Ascending aorta (tissue), 2 donors: Measurements from ENCODE around the gene KLHDC7B. TPM values are rescaled to one million over a fixed set of nuclear protein-coding genes. Genes with fewer than 3 reads are reported as not detected.

Source experiments
- DNase-seq, 2 donors: peaks; one replicate each; pipeline ENCODE4 v3.0.0-alpha.2; 2019; ENCODE audit warnings: low spot score in 2 of 2
- H3K27ac ChIP-seq, 2 donors: fragments of 200-600 bp; sonication (generic); one replicate each; pipeline ENCODE4 v1.5.1; 2016 to 2017; ENCODE audit warnings: mild to moderate bottlenecking in 1 of 2
- H3K27me3 ChIP-seq: fragments of 200-600 bp; sonication (generic); one replicate; pipeline ENCODE4 v1.5.1; 2017
- H3K36me3 ChIP-seq, 2 donors: fragments of 200-600 bp; sonication (generic); one replicate each; pipeline ENCODE4 v1.5.1; 2016
- H3K4me1 ChIP-seq, 2 donors: fragments of 200-600 bp; sonication (generic); one replicate each; pipeline ENCODE4 v1.5.1; 2016 to 2017; ENCODE audit warnings: mild to moderate bottlenecking in 1 of 2
- H3K4me3 ChIP-seq, 2 donors: fragments of 200-600 bp; sonication (generic); one replicate each; pipeline ENCODE4 v1.5.1; 2016 to 2017; ENCODE audit warnings: mild to moderate bottlenecking in 1 of 2
- H3K9me3 ChIP-seq, 2 donors: fragments of 200-600 bp; sonication (generic); one replicate each; pipeline ENCODE4 v1.5.1; 2016
- intact Hi-C: fragments of 100-400 bp; cut with DNase I; formaldehyde crosslinking; loops from one replicate; pipeline ENCODE4 v1.15.1; 2023
- total RNA-seq: library from RNA; depleted of rRNA; stranded (reverse); fragments of >200 nt; gene quantifications from one replicate; pipeline ENCODE4 v1.1.0, GENCODE V29; 2016
- TF ChIP-seq, protein P1 (sequence below), 3 experiments: fragments of 200-600 bp in 2 of 3; fragments of 450-650 bp in 1 of 3; sonication (generic) in 2 of 3; IDR thresholded peaks; one replicate each; pipeline ENCODE4 v1.5.1; 2016 to 2019; ENCODE audit warnings: antibody characterized with exemption in 3 of 3, mild to moderate bottlenecking in 1 of 3, moderate library complexity in 1 of 3

Gene KLHDC7B
- total RNA-seq, 1 donor from 2014 or later = not detected

DNA sequence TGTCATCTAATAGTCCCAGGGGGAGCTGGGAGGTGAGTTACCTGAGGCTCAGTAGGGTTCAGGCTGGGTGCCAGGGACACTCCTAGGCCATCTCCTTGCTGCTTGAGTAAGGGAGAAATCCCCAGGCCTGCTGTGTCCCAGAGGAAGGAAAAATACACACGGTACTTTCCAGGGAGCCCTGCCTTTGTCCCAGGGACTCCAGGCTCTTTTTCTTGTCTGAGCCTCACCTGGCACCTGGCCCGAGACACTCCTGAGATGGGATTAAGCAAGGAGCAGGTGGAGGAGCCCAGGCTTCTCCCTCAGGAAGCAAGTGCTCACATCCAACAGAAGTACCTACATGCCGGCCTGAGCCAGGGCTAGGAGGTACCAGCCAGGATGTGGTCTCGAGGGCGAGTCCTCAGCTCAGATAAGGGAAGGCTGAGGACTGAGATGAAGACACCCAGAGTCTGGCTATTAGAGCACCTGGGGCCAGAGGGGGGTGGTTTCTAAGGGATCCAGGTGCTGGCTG, 899 bp upstream of the KLHDC7B start:
- peaks cover 8 to 10% of the 10 kb centered on the region in 2 donors for H3K4me1 ChIP-seq
- no peak overlapping the region for H3K27ac ChIP-seq
- no peak overlapping the region for H3K4me3 ChIP-seq
- intact Hi-C loops = no loop called here
- TF ChIP-seq, protein P1, sequence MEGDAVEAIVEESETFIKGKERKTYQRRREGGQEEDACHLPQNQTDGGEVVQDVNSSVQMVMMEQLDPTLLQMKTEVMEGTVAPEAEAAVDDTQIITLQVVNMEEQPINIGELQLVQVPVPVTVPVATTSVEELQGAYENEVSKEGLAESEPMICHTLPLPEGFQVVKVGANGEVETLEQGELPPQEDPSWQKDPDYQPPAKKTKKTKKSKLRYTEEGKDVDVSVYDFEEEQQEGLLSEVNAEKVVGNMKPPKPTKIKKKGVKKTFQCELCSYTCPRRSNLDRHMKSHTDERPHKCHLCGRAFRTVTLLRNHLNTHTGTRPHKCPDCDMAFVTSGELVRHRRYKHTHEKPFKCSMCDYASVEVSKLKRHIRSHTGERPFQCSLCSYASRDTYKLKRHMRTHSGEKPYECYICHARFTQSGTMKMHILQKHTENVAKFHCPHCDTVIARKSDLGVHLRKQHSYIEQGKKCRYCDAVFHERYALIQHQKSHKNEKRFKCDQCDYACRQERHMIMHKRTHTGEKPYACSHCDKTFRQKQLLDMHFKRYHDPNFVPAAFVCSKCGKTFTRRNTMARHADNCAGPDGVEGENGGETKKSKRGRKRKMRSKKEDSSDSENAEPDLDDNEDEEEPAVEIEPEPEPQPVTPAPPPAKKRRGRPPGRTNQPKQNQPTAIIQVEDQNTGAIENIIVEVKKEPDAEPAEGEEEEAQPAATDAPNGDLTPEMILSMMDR (IDR thresholded peaks at IDR 0.05) = no peak
- DNase-seq = no peak
- H3K36me3 ChIP-seq = no peaks in the 10 kb centered on the region
- peaks cover 19% of the 10 kb centered on the region for H3K27me3 ChIP-seq
- no peaks in the 10 kb centered on the region for H3K9me3 ChIP-seq

DNA sequence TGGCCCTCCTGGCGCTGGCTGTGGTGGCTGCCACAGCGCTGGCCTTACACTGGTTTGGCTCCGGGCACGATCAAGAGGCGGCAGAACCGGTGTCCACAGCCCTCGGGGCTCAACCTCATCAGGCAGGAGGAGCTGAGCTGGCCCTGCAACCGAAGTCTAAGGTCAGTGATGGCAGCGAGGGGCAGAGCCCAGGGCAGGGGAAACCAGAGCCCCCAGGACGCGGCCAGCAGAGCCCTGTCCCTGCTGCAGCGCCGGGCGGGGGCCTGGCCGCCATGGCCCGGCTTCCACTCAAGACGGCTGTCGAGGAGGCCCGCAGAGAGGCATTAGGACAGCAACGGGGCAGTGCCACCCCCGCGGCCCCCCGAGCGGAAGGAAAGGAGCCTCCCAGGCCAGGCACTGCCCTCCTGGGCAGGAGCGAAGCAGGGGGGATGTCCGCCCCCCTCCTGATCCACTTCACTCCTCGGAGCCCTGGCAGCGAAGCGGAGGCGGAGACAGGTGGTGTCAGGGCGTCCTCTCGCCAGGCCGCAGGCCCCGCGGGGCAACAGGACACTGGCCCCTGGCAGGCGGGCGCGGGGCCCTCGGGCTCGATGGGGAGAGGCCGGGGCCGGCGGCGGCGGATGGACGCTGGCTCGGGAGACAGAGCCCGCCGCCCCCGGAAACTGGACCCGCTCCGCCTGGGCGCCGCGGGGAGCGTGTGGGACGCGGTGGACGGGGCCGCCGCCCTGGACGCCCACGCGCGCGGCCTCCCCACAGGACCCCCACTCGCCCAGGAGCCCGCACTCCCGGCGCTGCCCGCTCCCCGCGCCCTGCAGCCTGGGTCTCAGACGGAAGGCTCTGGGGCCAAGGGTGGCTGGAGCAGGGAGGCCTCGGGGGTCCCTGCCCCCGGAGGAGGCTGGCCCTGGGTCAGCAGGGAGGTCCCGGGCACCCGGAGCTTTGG, 895 bp downstream of the KLHDC7B start:
- TF ChIP-seq, protein P1 (IDR thresholded peaks at IDR 0.05) = no peak

DNA sequence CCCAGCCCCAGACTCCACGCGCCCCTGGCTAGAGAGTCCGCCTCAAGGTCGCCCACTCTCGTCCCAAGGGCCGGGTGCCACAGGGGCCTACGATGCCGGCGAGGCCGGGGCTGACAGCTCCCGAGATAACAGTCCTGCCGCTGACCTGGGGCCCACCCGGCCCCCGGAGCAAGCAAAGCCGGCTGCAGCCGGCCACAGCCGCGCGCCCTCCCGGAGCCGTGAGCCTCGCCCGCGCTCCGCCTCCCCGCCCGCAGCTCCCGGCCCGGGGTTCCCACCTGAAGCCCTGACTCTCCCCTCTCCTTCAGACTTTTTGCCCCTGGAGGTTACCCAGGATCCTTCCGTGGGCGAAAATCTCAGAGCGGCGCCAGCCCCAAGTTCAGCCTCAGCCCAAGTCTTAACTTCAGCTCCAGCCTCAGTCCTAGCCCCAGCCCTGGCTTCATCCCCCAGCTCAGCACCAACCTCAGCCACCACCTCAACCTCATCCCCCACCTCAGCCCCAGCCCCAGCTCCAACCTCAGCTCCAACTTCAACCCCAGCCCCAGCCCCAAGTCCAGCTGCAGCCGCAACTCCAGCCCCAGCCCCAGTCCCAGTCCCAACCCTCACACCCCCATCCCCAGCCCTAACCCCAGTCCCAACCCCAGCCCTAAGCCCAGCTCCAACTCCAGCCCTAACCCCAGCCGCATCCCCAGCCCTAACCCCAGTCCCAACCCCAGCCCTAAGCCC, 1.7 kb downstream of the KLHDC7B start:
- peaks cover 19% of the 10 kb centered on the region for H3K27me3 ChIP-seq
- peaks cover 8 to 10% of the 10 kb centered on the region in 2 donors for H3K4me1 ChIP-seq
- no peak for DNase-seq
- no peak overlapping the region for H3K27ac ChIP-seq
- no peaks in the 10 kb centered on the region for H3K36me3 ChIP-seq
- TF ChIP-seq, protein P1 (IDR thresholded peaks at IDR 0.05) = no peak
- H3K4me3 ChIP-seq = no peak overlapping the region
- intact Hi-C loops = no loop called here
- no peaks in the 10 kb centered on the region for H3K9me3 ChIP-seq

More for the DNA sequence above, 895 bp downstream of the KLHDC7B start:
- intact Hi-C loops = no loop called here
- DNase-seq = no peak
- H3K36me3 ChIP-seq = no peaks in the 10 kb centered on the region
- H3K4me3 ChIP-seq = no peak overlapping the region
- peaks cover 19% of the 10 kb centered on the region for H3K27me3 ChIP-seq
- no peak overlapping the region for H3K27ac ChIP-seq
- no peaks in the 10 kb centered on the region for H3K9me3 ChIP-seq
- H3K4me1 ChIP-seq = peaks cover 8 to 10% of the 10 kb centered on the region in 2 donors

DNA sequence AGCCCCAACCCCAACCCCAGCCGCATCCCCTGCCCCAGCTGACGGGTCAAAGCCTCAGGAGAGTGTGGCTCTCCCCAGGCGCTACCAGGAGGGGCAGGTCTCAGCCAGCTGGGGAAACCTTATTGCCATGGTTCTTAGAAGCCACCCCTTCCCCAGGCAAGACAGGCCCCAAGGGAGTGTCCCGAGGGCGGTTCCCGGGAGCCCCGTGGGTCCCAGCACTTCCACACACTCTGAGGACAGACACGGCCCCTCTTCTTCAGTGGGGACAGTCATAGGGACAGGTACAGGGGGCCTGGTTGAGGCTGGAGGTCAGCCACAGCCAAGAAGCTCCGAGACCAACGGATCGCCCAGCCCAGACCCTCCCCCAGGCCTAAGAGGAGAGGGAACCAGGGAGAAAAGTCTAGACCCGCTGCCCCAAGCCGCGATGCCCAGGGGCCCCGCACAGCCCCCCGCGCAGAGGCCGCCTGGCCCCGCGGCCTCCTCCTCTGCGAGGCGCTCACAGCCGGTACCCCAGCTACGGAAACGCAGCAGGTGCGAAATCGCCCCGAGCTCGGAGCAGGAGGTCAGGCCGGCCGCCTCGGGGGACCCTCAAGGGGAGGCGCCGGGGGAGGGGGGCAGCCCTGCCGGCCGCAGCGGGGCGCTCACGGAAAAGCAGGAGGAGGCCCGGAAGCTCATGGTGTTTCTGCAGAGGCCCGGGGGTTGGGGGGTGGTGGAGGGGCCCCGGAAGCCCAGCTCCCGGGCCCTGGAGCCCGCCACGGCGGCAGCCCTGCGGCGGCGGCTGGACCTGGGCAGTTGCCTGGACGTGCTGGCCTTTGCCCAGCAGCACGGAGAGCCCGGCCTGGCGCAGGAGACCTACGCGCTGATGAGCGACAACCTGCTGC, 2.6 kb downstream of the KLHDC7B start:
- H3K27me3 ChIP-seq = peaks cover 19% of the 10 kb centered on the region
- no peaks in the 10 kb centered on the region for H3K36me3 ChIP-seq
- H3K27ac ChIP-seq = no peak overlapping the region
- peak overlapping the region; percentile 19 to 51 for H3K4me3 ChIP-seq
- no peaks in the 10 kb centered on the region for H3K9me3 ChIP-seq
- peaks cover 8 to 10% of the 10 kb centered on the region in 2 donors for H3K4me1 ChIP-seq
- no peak for DNase-seq
- intact Hi-C loops = no loop called here
- TF ChIP-seq, protein P1 (IDR thresholded peaks at IDR 0.05) = no peak
